ENCODE results near the gene EDN3.

Gene EDN3

GRCh38 chr20:59323731-59324130 lies 23.3 kb downstream of the EDN3 start:
- no peak for TF ChIP-seq CTCF (conservative IDR thresholded peaks at IDR 0.05; ENCODE audit: low read depth, low read length)
- no peak overlapping the region for H3K4me3 ChIP-seq (ENCODE audit: low read depth, low read length)
- no peak for DNase-seq (ENCODE audit: low read depth)

DNA sequence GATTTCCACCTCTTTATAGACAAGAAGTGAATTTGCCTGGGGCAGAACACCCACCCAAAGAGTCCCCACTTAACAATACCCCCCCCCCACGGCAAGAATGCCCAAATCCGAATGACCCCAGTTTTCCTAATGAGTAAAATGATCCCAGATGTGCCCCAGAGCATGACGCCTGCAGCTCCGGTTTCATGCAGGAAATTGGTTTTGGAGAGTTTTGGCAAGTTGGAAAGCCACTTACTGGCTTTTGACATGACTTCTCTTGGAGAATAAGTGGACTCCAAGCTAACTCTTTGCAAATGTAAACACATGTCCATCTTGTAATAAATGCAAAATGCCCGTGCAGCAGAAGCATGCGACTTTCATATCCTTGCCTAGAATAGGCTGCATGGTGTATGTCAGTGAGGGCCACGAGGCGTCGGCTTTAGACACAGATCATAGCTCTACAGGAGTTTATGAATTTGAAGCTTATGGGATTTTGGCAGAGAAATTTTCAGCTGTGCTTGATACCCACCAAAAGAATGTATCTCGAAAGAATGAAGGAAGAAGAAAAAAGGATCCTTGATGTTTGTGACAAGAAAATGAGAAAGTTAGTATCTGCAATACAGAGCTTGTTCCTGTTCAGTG lies 24.2 kb downstream of the EDN3 start:
- TF ChIP-seq CTCF (conservative IDR thresholded peaks at IDR 0.05; ENCODE audit: low read depth, low read length), result no peak
- no peak overlapping the region for H3K4me3 ChIP-seq (ENCODE audit: low read depth, low read length)
- no peak for DNase-seq (ENCODE audit: low read depth)

DNA sequence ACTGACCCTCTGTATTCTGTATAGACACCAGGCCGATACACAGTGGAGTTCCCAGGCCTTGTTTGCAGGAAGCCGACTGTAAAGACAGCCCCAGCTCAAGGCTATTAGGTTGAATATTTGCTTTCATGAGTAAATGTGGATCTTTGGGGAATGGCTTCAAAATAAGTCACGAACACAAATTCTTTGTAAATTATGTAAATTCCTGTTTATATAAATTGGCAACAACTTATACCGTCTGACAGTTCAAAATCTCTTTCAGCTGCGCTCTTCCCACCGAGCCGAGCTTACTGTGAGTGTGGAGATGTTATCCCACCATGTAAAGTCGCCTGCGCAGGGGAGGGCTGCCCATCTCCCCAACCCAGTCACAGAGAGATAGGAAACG lies 24.7 kb downstream of the EDN3 start:
- no peak for TF ChIP-seq CTCF (conservative IDR thresholded peaks at IDR 0.05; ENCODE audit: low read depth, low read length)
- DNase-seq (ENCODE audit: low read depth), result no peak
- no peak overlapping the region for H3K4me3 ChIP-seq (ENCODE audit: low read depth, low read length)

DNA sequence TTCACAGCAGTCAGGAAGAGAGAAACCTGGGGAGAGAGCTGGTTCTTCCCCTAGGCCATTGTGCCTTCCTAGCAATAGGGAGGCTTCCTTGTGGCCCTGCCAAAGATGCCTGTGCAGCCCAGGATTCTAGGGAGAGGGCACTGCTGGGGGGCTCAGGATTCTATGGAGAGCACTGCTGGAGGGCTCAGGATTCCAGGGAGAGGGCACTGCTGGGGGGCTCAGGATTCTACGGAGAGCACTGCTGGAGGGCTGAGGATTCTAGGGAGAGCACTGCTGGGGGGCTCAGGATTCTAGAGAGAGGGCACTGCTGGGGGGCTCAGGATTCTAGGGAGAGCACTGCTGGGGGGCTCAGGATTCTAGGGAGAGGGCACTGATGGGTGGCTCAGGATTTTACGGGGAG lies 25.8 kb downstream of the EDN3 start:
- no peak overlapping the region for H3K4me3 ChIP-seq (ENCODE audit: low read depth, low read length)
- TF ChIP-seq CTCF (conservative IDR thresholded peaks at IDR 0.05; ENCODE audit: low read depth, low read length), result no peak
- DNase-seq (ENCODE audit: low read depth), result no peak

- H3K4me3 ChIP-seq (ENCODE audit: low read depth, low read length), result no peak overlapping the region
- no peak for TF ChIP-seq CTCF (conservative IDR thresholded peaks at IDR 0.05; ENCODE audit: low read depth, low read length)
- no peak for DNase-seq (ENCODE audit: low read depth)
These were observed 27.7 kb downstream of the EDN3 start for GRCh38 chr20:59328071-59328470.

- DNase-seq (ENCODE audit: low read depth), result no peak
- no peak for TF ChIP-seq CTCF (conservative IDR thresholded peaks at IDR 0.05; ENCODE audit: low read depth, low read length)
- no peak overlapping the region for H3K4me3 ChIP-seq (ENCODE audit: low read depth, low read length)
These were observed 31.4 kb downstream of the EDN3 start for GRCh38 chr20:59331721-59332329.

DNA sequence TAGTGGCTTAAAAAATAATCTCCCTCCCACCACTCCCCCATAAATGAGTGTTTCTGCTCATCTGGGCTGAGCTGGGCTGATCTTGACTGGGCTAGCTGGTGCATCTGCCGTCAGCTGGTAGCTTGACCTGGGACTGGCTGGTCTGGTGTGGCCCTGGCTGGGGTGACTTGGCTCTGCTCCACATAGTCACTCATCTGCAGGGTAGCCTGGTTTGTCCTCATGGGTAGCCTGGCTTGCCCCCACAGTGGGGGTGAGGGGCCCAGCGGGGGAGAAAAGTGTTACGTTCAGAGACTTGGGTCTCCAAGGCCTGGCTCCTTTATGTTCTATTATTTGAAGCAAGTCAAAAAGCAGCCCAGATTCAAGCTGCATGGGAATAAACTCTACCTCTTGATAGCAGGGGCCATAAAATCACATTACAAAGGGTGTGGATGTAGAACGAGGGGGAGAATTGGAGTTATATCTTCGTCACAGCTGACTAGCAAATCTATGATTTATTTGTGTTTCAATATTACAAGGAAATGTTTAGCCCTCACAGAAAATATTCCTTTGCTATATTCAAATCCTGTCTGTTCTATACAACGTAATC lies 32.9 kb downstream of the EDN3 start:
- no peak for TF ChIP-seq CTCF (conservative IDR thresholded peaks at IDR 0.05; ENCODE audit: low read depth, low read length)
- no peak for DNase-seq (ENCODE audit: low read depth)
- H3K4me3 ChIP-seq (ENCODE audit: low read depth, low read length), result no peak overlapping the region
